Panc1 (cell line): Measurements from ENCODE around the gene NOL11.

Source experiments
- CTCF ChIP-seq: fragments of 450-650 bp; IDR thresholded peaks from 2 replicates; pipeline ENCODE4 v1.5.1; 2017; ENCODE audit warnings: mild to moderate bottlenecking
- POLR2AphosphoS5 ChIP-seq: IDR thresholded peaks from 2 replicates; pipeline ENCODE4 v1.6.1; 2012; ENCODE audit warnings: mild to moderate bottlenecking, low read depth, low read length, moderate library complexity
- REST ChIP-seq, 2 experiments: IDR thresholded peaks; 2 replicates each; pipeline ENCODE4 v1.6.1; 2011 to 2012; ENCODE audit warnings: low read depth in 2 of 2, control low read depth in 1 of 2, low read length in 1 of 2, mild to moderate bottlenecking in 1 of 2, moderate library complexity in 1 of 2; ENCODE audit not compliant: insufficient read depth in 1 of 2

DNA sequence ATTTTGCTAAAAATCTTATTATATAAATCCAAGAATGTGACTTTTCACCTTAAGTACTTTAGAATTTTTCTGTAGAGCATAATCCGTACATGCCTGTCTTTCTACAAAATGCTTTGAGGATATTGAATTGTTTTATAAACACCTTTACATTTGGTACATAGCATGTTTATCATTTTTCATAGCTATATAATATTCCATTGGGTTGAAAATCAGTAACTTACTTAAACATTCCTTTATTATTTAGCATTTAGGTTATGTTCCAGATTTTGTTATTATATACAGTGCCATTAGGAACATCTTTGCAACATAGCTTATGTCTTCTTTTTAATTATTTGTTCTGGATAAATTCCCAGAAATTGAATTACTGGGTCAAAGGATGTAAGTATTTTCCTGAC, 17.0 kb upstream of the NOL11 start:
- TF ChIP-seq CTCF (no peak), POLR2AphosphoS5 (no peak), REST (IDR thresholded peaks at IDR 0.05; ENCODE audit: insufficient read depth in 1 of 2, low read depth in 2 of 2, low read length in 1 of 2) (no peak)
